Skin epidermis (tissue), 12 donors: Measurements from ENCODE around the gene HOXD9.
A peak's percentile ranks its signal among the peaks of the same experiment; 100 is the strongest.

Experiments used
- H3K27ac ChIP-seq, 21 experiments: fragments of 200-600 bp; sonication (generic) in 11 of 21; one replicate each; pipeline ENCODE4 v1.5.0; 2020; ENCODE audit warnings: mild to moderate bottlenecking in 3 of 21, inconsistent platforms in 2 of 21, moderate library complexity in 2 of 21
- H3K4me3 ChIP-seq, 7 experiments: fragments of 200-600 bp; sonication (generic) in 2 of 7; one replicate each; pipeline ENCODE4 v1.5.0; 2020; ENCODE audit warnings: inconsistent platforms in 2 of 7, mild to moderate bottlenecking in 2 of 7, moderate library complexity in 1 of 7

The HOXD9 gene

DNA sequence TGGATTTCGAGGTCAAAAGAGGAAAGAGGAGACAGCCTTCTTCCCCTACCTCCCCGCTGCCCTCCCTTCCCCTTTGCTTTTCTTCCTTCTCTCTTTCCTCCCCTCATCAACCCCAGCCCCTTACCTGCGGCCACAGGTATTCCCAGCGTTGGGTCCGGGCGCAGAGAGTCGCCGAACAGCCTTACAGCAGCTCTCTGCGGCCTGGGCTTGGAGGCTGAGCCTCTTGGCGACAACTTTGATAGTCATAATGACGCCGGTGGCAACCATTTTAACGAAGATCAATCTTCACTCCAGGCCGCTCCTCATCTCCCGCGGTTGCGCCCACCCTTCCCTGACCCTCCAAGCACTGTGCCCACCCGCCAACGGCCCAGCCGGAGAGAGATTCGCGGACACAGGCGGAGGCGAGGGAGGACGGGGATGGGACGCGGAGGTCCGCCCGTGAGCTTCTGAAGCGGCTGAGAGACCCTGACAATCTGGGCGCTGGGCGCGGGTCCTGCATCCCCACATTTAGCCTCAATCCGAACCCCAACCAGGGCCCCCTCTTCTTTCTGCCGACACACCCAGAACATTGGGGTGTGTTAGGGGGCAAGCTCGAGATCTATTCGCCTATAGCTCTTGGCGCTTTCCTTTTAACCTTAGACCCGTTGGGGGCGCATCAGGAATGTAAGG is 37.3 kb upstream of the HOXD9 start:
- H3K4me3 ChIP-seq, result no peak overlapping the region
- no peak overlapping the region for H3K27ac ChIP-seq

DNA sequence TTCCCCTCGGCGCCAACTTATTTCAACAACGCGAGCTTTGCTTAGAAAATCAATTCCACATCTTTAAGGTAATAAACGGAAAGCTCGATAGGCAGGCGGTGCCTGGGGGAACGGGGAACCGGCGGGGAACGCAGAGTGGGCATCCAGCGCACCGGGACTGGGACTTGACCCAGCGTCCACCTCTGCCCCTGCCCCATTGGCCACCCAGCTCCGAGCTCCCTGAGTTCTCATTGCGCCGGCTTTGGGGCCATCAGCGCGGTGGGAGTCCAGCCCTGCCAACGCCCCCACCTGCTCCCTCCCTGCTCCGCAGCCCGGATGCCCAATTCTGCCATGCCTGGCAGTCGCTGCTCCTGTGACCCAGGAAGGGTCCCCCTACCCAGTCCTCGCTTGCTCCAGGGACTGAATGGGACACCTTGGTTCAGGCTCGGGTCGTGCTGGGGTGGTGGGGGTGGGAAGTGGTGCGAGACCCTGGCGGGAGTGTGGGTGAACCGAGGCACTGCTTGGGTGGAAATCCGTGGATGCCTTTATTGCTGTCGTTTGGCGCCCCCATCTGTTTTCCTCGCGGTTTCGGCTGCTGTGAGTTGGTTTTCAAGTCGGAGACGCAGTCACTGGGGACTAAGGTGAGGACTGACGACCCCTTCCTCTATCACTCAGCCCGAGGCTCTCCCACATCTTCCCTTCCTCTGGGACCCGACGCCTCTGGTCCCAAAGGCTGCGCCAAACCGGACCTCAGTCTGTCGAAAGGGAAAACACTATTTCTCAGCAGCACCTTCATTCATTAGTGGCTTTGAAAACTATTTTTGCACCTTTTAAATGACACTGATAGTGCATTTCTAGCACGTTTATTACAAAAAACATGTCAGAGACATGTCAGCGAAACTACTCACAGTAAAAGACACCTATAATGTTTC is 36.4 kb upstream of the HOXD9 start:
- H3K27ac ChIP-seq, result no peak overlapping the region

DNA sequence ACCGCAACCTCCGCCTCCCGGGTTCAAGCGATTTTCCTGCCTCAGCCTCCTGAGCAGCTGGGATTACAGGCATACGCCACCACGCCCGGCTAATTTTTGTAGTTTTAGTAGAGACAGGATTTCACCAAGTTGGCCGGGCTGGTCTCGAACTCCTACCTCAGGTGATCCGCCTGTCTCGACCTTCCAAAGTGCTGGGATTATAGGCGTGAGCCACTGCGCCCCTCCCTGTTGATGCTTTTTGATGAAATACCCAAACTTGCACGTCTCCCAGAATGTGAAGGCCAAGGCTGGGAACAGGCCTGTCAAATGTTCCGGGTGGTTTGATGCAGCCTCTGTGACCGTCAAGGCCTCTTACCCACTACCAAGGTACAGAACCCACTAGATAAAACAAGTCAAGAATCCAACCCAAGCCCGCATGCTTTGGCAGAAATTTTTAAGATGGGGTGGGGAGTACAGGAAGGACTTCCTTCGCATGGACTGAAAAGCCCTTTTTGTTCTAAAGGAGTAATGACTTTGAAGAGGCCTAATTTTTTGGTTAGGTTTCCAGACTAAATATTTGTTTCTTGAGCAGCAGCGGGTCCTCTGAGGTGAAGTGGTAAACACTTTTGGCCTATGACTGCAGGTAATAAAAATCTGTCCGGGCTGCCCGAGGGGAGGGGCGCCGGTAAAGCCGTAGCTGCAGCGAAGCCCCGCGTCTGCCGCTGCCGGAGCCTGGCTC is 35.0 kb upstream of the HOXD9 start:
- peak overlapping the region in 3 of 7 experiments; percentile 1 to 17 (median 6) for H3K4me3 ChIP-seq
- no peak overlapping the region for H3K27ac ChIP-seq

More for the DNA sequence above, 36.4 kb upstream of the HOXD9 start:
- H3K4me3 ChIP-seq, result no peak overlapping the region

DNA sequence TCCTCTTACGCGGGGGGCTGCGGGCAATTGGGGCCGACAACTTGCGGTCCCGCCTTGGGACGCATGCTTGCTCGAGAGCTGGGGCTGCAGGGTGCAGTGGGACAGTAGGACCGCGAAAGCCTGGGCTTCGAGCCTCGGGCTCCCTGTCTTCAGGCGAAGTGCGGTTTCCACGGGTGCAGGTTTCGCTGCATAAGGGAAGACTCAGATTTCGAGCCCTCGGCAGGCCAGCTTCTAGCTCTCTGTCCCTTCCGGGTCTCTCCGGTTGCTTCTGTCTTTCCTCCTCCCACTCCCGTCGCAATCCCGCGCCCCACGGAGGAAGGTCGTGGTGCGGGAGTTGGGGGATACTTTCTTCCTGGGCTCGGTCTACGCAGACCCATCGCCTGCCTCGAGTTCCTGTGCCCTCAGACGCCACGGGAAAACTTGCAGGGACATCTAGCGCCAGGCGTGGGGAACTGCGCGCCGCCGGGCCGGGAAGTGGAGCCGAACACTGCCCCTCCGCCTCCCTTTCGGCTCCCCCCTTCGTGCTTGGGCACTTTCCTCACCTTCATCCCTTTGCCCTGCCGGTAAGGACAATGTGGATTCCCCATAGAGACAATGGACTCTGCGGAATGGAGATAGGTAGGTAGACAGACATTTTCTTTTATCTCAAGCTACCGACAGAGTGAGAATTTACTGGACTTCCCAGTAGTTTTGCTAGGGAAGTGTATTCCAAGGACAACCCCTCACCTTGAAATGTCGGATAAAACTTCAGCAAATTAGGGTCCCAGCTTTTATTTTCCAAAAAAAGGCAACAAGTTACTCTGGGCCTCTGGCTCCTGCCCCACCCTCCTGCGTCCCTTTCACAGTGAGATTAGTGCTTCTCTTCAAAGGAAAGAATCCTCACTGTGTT is 34.2 kb upstream of the HOXD9 start:
- Histone ChIP-seq H3K27ac (no peak overlapping the region), H3K4me3 (peak overlapping the region in 4 of 7 experiments; percentile 1 to 17 (median 9))

DNA sequence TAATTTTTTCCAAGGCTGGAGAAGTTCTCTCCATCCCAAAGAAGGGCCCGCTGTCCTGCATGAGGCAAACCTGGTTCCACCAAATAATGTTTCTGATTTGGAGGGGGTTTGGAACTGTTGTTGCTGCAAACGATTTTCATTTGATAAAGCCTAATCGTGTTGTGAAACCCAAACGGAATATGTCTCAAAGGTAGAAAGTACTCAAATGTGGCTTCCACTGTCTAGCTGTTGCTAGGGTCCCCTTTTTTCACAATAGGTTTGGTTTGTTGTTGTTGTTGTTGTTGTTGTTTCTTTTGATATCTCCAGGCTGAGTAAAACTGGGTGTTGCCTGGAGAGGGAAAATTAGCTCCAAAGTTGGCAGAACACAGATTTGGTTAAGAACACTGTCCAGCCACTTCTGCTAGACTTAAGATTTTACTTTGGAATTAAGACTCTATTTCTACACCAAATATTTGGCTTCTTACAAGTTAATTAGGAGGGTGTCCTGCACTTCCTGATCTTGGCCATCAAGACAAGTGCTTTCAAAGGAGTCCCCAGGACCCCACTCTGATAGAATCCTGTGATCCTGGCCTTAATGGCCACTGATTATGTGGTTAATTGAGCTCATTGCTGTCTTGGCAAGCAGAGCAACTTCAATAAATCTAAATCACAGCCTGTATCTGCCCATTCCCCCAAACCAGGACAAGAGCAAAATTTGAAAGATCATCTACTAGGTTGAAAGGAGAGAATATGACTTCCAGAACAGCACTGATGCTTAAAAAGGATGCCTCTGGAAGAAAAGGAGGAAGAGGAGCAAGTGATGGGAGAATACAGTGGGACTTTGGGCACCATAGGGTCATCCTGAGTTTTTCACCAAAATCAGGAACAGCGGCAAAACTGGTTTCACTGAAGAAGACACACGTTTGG is 33.3 kb upstream of the HOXD9 start:
- Histone ChIP-seq H3K4me3 (no peak overlapping the region), H3K27ac (no peak overlapping the region)

DNA sequence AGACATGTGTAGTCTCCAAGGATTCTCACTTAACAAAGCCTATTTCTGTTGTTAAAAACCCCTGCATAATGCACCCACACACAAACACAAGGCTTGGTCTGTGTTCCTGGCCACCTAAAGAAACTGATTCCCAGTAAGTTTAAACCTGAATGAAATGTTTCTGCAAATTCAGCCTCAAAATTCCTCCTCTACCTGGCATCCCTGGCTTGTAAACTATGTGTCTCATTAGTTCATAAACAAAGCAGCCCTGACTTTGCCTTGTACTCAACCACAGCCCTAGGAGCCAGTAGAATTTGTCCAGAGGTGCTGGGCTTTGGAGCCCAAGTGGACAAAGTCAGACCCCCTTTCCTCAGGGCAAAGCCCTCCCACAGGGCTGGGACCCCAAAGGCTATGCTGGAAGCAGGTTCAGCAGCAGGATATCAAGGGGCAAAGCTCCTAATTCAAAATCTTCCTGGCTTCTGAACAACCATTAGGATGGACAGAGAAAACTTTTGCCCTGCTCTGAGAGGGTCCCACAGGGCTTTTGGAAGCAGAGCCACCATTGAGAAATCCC is 32.6 kb upstream of the HOXD9 start:
- no peak overlapping the region for H3K4me3 ChIP-seq
- H3K27ac ChIP-seq, result no peak overlapping the region

DNA sequence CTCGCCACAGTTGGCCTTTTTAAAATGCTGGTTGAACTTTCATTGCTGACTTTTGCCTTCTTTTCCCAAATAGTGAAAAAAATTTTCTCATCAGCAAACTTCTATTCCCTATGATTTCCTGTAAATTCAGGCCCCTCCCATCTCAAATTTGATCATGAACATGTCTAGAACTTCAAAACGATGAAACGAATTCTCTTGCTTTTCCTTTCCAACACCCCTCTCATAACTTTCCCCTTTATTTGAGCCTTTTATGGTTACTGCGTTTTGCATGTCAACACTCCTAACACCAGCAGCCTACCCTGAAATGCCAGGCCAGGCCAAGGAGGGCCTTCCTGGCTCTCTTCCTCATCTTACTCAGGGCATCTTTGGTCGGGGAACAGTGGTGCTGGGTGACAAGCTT is 31.7 kb upstream of the HOXD9 start:
- Histone ChIP-seq H3K4me3 (no peak overlapping the region), H3K27ac (no peak overlapping the region)

DNA sequence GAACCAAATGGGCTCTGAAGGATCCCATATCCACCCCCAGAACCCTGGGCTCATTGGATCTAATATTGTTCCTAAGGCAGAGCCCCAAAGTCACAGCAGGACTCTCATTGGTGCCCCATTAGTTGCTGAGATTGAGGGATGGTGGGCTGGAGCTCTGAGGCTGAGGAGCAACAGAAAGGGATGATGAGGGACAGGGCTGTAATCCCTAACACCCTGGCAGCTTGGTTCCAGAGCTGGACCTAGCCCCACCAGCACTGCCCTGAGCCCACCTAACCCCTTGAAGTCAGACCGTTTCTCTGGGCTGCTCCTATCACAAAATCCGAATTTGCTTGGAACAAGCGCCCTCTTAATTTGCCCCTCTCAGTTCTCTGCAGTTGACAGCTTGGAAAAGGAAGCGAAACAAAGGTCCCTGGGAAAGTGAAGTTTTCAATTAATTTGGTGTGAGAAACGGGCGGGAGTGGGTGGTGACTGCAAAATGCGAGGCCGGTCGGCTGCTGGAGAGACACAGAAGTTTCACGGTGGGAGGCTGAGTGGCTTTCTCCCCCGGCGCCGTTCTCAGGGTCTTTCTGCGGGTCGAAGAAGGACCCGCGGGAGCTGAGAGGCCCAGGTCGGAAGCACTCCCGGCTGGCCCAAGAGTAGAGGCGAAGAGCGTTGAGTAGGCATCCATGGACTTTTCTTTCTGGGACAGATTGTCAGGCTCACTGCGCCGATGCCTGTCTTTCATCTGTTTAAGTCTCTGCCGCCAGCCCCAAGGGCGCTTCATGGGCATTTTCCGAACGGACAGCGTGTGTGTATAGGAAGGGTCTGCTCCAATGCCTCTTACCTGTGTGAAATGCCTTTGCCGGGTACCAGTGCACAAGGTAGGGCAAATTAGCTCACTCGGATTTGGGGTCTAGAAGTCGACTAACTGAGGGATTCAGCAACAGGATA is 30.9 kb upstream of the HOXD9 start:
- no peak overlapping the region for H3K4me3 ChIP-seq
- no peak overlapping the region for H3K27ac ChIP-seq

DNA sequence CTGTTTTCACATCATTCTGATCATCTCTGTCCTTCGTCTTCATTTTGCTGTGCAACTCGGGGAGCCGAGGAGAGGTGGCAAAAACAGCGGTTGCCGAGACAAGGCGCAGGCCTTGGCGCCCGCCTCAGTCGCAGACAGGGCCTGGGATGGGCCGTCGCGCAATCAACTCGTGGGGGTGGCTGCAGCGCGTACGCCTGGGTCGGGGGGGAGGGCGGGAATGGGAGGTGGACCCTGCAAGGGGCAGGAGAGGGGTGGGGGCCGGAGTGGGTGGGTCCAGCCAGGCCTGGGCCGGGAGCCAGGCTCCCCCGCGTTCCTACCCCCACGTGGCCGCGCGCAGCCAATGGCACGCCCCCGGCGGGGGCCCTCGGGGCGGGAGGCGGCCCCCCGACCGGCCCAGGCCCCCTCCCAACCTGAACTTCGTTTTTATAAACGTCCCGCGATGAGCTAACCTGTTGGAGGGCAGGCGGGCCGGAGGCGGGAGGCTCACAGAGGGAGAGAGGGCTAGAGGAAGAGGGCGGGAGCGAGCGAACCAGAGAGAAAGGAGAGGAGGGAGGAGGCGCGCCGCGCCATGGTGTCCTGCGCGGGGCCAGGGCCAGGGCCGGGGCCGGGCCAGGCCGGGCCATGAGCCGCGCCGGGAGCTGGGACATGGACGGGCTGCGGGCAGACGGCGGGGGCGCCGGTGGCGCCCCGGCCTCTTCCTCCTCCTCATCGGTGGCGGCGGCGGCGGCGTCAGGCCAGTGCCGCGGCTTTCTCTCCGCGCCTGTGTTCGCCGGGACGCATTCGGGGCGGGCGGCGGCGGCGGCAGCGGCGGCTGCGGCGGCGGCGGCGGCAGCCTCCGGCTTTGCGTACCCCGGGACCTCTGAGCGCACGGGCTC is 30.0 kb upstream of the HOXD9 start, which contains the start of gene HOXD13:
TSS of gene HOXD13 (plus strand) at position 452 of the 875 bp plus-strand sequence. CDS start at position 622, 170 bp downstream.
- Histone ChIP-seq H3K4me3 (peak within 1 kb of the TSS in 6 of 7 experiments; percentile 11 to 37 (median 26)), H3K27ac (no peak within 1 kb of the TSS)

DNA sequence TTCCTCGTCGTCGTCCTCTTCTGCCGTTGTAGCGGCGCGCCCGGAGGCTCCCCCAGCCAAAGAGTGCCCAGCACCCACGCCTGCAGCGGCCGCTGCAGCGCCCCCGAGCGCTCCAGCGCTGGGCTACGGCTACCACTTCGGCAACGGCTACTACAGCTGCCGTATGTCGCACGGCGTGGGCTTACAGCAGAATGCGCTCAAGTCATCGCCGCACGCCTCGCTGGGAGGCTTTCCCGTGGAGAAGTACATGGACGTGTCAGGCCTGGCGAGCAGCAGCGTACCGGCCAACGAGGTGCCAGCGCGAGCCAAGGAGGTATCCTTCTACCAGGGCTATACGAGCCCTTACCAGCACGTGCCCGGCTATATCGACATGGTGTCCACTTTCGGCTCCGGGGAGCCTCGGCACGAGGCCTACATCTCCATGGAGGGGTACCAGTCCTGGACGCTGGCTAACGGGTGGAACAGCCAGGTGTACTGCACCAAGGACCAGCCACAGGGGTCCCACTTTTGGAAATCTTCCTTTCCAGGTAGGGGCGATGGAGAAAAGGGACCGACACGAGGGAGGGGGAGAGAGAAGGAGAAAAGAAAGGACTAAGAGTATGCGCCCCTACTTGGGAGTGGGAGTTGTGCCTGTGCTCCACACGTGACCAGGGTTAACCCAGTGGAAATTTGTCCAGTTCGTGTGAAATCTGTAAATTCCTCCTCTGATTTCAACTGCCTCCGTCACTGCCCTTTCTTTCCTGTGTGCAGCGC is 29.2 kb upstream of the HOXD9 start:
- H3K4me3 ChIP-seq, result peak overlapping the region in 6 of 7 experiments; percentile 11 to 37 (median 26)
- H3K27ac ChIP-seq, result no peak overlapping the region

DNA sequence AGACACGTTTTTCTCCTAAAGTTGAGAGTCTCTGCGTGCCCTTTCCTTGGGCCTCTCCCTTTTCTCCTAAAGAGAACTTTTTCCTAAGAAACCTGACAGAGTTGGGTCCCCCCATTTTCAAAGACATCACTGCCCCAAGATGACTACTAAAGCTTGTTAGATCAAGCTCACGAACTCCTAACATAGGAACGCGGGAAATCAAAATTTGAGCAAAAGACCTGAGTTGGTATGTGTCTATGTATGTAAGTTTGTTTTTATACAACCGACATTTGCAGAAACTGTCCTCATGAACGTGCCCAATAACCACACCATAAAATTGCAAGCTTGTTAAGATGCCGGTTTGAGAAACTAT is 28.6 kb upstream of the HOXD9 start:
- Histone ChIP-seq H3K27ac (no peak overlapping the region), H3K4me3 (no peak overlapping the region)

DNA sequence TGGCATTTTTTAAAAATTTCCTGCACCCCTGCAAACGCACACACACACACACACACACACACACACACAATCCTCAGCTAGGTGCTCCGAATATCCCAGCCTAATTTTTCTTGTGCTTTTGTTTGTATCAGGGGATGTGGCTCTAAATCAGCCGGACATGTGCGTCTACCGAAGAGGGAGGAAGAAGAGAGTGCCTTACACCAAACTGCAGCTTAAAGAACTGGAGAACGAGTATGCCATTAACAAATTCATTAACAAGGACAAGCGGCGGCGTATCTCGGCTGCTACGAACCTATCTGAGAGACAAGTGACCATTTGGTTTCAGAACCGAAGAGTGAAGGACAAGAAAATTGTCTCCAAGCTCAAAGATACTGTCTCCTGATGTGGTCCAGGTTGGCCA is 28.2 kb upstream of the HOXD9 start:
- no peak overlapping the region for H3K27ac ChIP-seq
- H3K4me3 ChIP-seq, result no peak overlapping the region

DNA sequence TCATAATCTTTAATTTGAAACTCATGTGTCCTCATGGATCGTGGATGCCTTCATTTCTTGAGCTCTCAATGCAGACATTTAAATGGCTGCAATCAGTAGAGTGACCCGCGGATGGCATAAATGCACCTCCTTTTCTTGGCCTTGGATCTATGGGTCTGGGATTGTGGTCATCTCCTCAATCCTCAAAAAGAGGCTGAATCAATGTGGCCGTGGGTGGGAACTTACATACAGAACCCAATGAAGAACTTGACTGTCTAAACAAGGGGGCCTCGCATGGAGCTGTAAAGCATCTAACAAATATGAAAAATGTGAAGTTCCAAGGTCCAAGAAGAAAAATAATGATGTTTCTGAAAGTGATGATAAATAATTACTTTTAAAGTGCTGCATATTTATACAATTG is 27.1 kb upstream of the HOXD9 start:
- Histone ChIP-seq H3K4me3 (no peak overlapping the region), H3K27ac (no peak overlapping the region)

DNA sequence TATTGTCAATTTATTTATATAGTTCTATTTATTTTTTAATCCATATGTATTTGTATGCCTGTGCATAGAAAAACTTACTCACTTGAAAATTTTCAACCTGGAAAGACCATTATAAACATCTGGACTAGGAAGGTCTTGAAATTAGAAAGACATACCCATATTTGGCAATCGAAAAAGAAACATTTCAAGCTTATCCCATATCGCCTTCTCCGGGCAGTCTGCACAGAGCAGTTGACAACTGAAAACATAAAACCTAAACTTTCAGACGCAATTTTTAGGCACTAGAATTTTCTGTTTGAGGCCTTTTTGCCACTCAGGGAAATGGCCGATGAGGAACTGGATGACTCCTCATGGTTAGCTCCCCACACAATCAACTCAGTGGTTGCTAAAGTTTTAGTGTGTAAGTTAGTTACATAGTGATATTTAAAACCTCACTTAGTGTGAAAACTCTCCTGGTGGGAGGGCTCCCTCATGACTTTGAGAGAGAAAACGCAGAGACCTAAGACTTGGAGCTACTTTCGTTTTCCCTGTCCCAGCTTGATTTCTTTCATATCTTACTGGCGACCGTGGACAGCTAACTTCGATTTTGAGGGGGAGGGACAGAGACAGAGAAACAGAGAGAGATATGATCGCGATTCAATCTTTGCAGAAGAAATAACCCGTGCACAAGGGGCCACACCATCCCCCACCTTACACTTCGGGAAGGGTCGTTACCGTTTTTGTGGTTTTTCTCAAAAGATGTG is 26.1 kb upstream of the HOXD9 start:
- H3K4me3 ChIP-seq, result peak overlapping the region in 6 of 7 experiments; percentile 1 to 37 (median 18)
- H3K27ac ChIP-seq, result peak overlapping the region in 3 of 21 experiments; percentile 11 to 82 (median 63)
